GM23338 (cell line): ENCODE data around the gene B3GNT4. TPM values are rescaled to one million over a fixed set of nuclear protein-coding genes. Genes with fewer than 3 reads are reported as not detected.

Source experiments
- ATAC-seq: fragments of 200-7000 bp; cut with Tn5 transposase; 3 replicates; pipeline ENCODE4 v1.9.1; 2020
- DNase-seq: peaks from one replicate; pipeline ENCODE4 v3.0.0-alpha.2; 2015; ENCODE audit warnings: low spot score
- H2AFZ ChIP-seq: fragments of 200-600 bp; sonication (generic); 2 replicates; pipeline ENCODE4 v1.8.0; 2016; ENCODE audit warnings: antibody characterized with exemption, mild to moderate bottlenecking, moderate library complexity
- H3F3A ChIP-seq: fragments of 200-600 bp; sonication (generic); replicated peaks from 2 replicates; pipeline ENCODE4 v1.8.0; 2017; ENCODE audit warnings: antibody characterized with exemption, mixed run types, low read depth
- H3K27ac ChIP-seq: fragments of 200-600 bp; sonication (generic); 2 replicates; pipeline ENCODE4 v1.6.1; 2016; ENCODE audit warnings: low read depth
- H3K27me3 ChIP-seq: fragments of 200-600 bp; sonication (generic); 2 replicates; pipeline ENCODE4 v1.8.0; 2016; ENCODE audit warnings: mild to moderate bottlenecking, mixed run types, moderate library complexity; ENCODE audit not compliant: insufficient read depth
- H3K36me3 ChIP-seq: fragments of 200-600 bp; sonication (generic); 2 replicates; pipeline ENCODE4 v1.8.0; 2016; ENCODE audit warnings: mild to moderate bottlenecking; ENCODE audit not compliant: insufficient read depth
- H3K4me1 ChIP-seq: fragments of 200-600 bp; sonication (generic); 2 replicates; pipeline ENCODE4 v1.8.0; 2016; ENCODE audit warnings: mild to moderate bottlenecking, moderate library complexity; ENCODE audit not compliant: insufficient read depth
- H3K4me2 ChIP-seq: fragments of 200-600 bp; sonication (generic); 2 replicates; pipeline ENCODE4 v1.7.1; 2017; ENCODE audit warnings: mixed run types
- H3K4me3 ChIP-seq: fragments of 200-600 bp; sonication (generic); 2 replicates; pipeline ENCODE4 v1.6.1; 2016; ENCODE audit warnings: mixed run types
- H3K79me2 ChIP-seq: fragments of 200-600 bp; sonication (generic); replicated peaks from 2 replicates; pipeline ENCODE4 v1.8.0; 2017; ENCODE audit warnings: mild to moderate bottlenecking; ENCODE audit not compliant: insufficient read depth
- H3K9me2 ChIP-seq: fragments of 200-600 bp; sonication (generic); 2 replicates; pipeline ENCODE4 v1.8.0; 2017; ENCODE audit not compliant: insufficient read depth
- H4K20me1 ChIP-seq: fragments of 200-600 bp; sonication (generic); replicated peaks from 2 replicates; pipeline ENCODE4 v1.8.0; 2017; ENCODE audit warnings: mild to moderate bottlenecking; ENCODE audit not compliant: insufficient read depth
- H3K27ac Mint-ChIP-seq: 2 replicates; pipeline ENCODE4 v1.8.0; 2020; ENCODE audit warnings: inconsistent platforms, mild to moderate bottlenecking, moderate library complexity, mixed read lengths
- H3K27me3 Mint-ChIP-seq: 3 replicates; pipeline ENCODE4 v1.8.0; 2022; ENCODE audit warnings: low read depth, mild to moderate bottlenecking, moderate library complexity, mixed read lengths, inconsistent platforms; ENCODE audit not compliant: insufficient read depth, poor library complexity
- H3K36me3 Mint-ChIP-seq: 3 replicates; pipeline ENCODE4 v1.8.0; 2021; ENCODE audit warnings: low read depth, mild to moderate bottlenecking, inconsistent platforms, moderate library complexity, mixed read lengths
- H3K4me1 Mint-ChIP-seq: 3 replicates; pipeline ENCODE4 v1.8.0; 2020; ENCODE audit warnings: mild to moderate bottlenecking, inconsistent platforms, mixed read lengths
- H3K4me3 Mint-ChIP-seq: 3 replicates; pipeline ENCODE4 v1.8.0; 2021; ENCODE audit warnings: moderate library complexity, mild to moderate bottlenecking, inconsistent platforms, mixed read lengths
- H3K9me3 Mint-ChIP-seq: 3 replicates; pipeline ENCODE4 v1.8.0; 2020; ENCODE audit warnings: moderate library complexity, mild to moderate bottlenecking, inconsistent platforms, mixed read lengths
- CREB1 ChIP-seq: fragments of 250-450 bp; sonication (Bioruptor Pico); IDR thresholded peaks from 2 replicates; pipeline ENCODE4 v1.5.0; 2020; ENCODE audit warnings: low read depth, mild to moderate bottlenecking, moderate library complexity
- EZH2 ChIP-seq: fragments of 200-600 bp; sonication (generic); IDR thresholded peaks from one replicate; pipeline ENCODE4 v1.8.0; 2017; ENCODE audit warnings: antibody characterized with exemption, mild to moderate bottlenecking, low read depth; ENCODE audit not compliant: unreplicated experiment
- EZH2phosphoT487 ChIP-seq: fragments of 200-600 bp; sonication (generic); IDR thresholded peaks from one replicate; pipeline ENCODE4 v1.8.1; 2018; ENCODE audit warnings: antibody characterized with exemption; ENCODE audit not compliant: unreplicated experiment
- JUNB ChIP-seq: IDR thresholded peaks from one replicate; pipeline ENCODE4 v1.6.1; 2016; ENCODE audit warnings: antibody characterized with exemption; ENCODE audit not compliant: unreplicated experiment
- ZNF114 ChIP-seq: fragments of 250-450 bp; sonication (Bioruptor Pico); IDR thresholded peaks from 2 replicates; pipeline ENCODE4 v1.5.0; 2020; ENCODE audit warnings: mild to moderate bottlenecking, moderate library complexity
- ZNF331 ChIP-seq: fragments of 250-450 bp; sonication (Bioruptor Pico); IDR thresholded peaks from 2 replicates; pipeline ENCODE4 v1.5.0; 2020; ENCODE audit warnings: low read depth, mild to moderate bottlenecking, moderate library complexity
- polyA plus RNA-seq: library from polyadenylated mRNA; unstranded; fragments of >200 nt; fragmentation: Nextera tagmentation; extraction: Ambion mirVana; gene quantifications from 2 replicates; pipeline ENCODE4 v1.2.1, GENCODE V29; 2016
- total RNA-seq: library from RNA; depleted of rRNA; stranded (reverse); fragments of >200 nt; shearing (Covaris generic); gene quantifications from 2 replicates; pipeline ENCODE4 v1.2.3, GENCODE V29; 2014
- TF ChIP-seq, protein P1 (sequence below): IDR thresholded peaks from 2 replicates; pipeline ENCODE4 v1.6.1; 2016; ENCODE audit warnings: antibody characterized with exemption
- TF ChIP-seq, protein P2 (sequence below), 2 experiments: fragments of 200-600 bp in 1 of 2; sonication (generic) in 1 of 2; conservative IDR thresholded peaks; 2 replicates each; pipeline versions ENCODE4 v1.5.1 to v1.6.1; 2016 to 2017; ENCODE audit warnings: antibody characterized with exemption in 2 of 2, low read depth in 2 of 2, mild to moderate bottlenecking in 2 of 2, moderate library complexity in 1 of 2
- TF ChIP-seq, protein P3 (sequence below): fragments of 250-450 bp; sonication (Bioruptor Pico); IDR thresholded peaks from 2 replicates; pipeline ENCODE4 v1.5.0; 2020; ENCODE audit warnings: mild to moderate bottlenecking, moderate library complexity

Gene B3GNT4
- total and polyA plus RNA-seq, 2 experiments from 2014 or later: 0.80 to 1.8 TPM

DNA sequence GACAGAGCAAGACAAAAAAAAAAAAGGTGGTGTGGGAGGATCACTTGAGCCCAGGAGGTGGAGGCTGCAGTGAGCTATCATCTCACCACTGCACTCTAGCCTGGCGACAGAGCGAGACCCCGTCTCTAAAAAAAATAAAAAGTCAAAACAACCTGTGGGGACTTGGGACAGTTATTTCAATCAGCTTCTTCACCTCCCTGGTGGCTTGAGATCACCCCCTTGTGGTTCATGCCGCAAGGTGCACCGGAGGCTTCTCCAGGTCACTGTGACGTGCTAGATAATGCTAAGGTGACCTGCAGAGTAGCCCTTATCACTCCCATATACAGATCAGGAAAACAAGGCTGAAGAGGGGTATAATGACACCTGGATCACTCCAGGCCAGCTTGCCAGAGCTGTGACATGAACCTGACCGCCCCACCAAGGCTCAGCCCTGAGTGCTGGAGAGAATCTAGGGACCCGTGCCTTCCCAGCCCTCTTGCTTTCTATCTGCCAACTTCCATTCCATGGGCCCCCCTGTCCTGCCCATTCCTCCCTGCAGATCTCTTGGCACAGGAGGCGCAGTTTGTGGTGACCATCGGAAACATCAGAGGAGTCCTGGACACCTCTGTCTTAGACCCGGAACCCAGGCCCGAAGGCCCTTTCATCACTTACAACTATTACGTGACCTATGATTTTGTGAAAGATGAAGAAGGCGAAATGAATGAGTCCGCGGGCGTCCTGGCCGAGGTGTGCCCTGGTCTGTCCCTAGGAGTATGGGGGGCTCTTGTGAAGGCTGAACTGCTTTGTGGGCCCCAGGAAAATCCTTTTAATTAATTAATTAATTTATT lies 12.5 kb upstream of the B3GNT4 start:
- H3K9me2 ChIP-seq: no peaks in the 10 kb centered on the region; the same call in 1 of the 2 replicates
- Mint-ChIP-seq H3K27me3 (peaks cover 2% of the 10 kb centered on the region), H3K4me1 (peaks cover 3% of the 10 kb centered on the region; the same call in 2 of the 3 replicates), H3K4me3 (no peak overlapping the region), H3K36me3 (no peaks in the 10 kb centered on the region), H3K9me3 (peaks cover 7% of the 10 kb centered on the region; the same call in 1 of the 3 replicates), H3K27ac (no peak overlapping the region)
- peak; percentile 92 for ATAC-seq
- no peaks in the 10 kb centered on the region for H3K4me1 ChIP-seq
- TF ChIP-seq, protein P1, sequence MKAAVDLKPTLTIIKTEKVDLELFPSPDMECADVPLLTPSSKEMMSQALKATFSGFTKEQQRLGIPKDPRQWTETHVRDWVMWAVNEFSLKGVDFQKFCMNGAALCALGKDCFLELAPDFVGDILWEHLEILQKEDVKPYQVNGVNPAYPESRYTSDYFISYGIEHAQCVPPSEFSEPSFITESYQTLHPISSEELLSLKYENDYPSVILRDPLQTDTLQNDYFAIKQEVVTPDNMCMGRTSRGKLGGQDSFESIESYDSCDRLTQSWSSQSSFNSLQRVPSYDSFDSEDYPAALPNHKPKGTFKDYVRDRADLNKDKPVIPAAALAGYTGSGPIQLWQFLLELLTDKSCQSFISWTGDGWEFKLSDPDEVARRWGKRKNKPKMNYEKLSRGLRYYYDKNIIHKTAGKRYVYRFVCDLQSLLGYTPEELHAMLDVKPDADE: no peak
- TF ChIP-seq, protein P2, sequence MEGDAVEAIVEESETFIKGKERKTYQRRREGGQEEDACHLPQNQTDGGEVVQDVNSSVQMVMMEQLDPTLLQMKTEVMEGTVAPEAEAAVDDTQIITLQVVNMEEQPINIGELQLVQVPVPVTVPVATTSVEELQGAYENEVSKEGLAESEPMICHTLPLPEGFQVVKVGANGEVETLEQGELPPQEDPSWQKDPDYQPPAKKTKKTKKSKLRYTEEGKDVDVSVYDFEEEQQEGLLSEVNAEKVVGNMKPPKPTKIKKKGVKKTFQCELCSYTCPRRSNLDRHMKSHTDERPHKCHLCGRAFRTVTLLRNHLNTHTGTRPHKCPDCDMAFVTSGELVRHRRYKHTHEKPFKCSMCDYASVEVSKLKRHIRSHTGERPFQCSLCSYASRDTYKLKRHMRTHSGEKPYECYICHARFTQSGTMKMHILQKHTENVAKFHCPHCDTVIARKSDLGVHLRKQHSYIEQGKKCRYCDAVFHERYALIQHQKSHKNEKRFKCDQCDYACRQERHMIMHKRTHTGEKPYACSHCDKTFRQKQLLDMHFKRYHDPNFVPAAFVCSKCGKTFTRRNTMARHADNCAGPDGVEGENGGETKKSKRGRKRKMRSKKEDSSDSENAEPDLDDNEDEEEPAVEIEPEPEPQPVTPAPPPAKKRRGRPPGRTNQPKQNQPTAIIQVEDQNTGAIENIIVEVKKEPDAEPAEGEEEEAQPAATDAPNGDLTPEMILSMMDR (conservative IDR thresholded peaks at IDR 0.05; ENCODE audit: low read depth in 2 of 2): peak; percentile 89 to 94
- H3K4me3 ChIP-seq: no peak overlapping the region
- H3F3A ChIP-seq: no peaks in the 10 kb centered on the region
- H3K27ac ChIP-seq: no peak overlapping the region
- no peaks in the 10 kb centered on the region for H3K36me3 ChIP-seq
- no peaks in the 10 kb centered on the region for H4K20me1 ChIP-seq
- H3K4me2 ChIP-seq: no peak overlapping the region
- H3K27me3 ChIP-seq: no peaks in the 10 kb centered on the region
- H2AFZ ChIP-seq: no peak overlapping the region
- peak; percentile 88 for DNase-seq
- no peaks in the 10 kb centered on the region for H3K79me2 ChIP-seq

DNA sequence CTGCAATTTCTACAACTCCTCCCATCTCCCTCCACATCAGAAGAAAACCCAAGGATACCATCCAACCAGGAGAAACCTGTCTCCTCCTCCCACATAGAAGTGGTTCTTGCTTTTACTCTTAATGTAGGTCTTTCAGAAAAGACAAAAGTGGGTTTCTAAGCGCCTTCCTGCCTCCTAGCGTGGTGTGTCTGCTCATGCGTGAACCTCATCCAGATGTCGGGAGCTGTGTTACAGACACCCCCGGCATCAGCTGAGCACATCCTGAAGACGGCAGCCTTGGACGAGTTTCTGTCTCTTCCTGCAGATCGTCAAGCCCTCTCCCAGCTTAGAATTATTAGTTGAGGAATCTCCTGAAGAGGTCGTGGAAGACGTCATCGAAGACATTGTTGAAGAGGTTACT lies 11.1 kb upstream of the B3GNT4 start:
- Histone ChIP-seq H3K4me3 (no peak overlapping the region), H3F3A (no peaks in the 10 kb centered on the region), H2AFZ (no peak overlapping the region), H3K79me2 (no peaks in the 10 kb centered on the region), H3K36me3 (no peaks in the 10 kb centered on the region), H3K4me1 (no peaks in the 10 kb centered on the region), H3K27ac (no peak overlapping the region), H3K4me2 (no peak overlapping the region), H3K27me3 (no peaks in the 10 kb centered on the region), H4K20me1 (no peaks in the 10 kb centered on the region), H3K9me2 (no peaks in the 10 kb centered on the region; the same call in 1 of the 2 replicates)
- peaks cover 7% of the 10 kb centered on the region for H3K4me1 Mint-ChIP-seq
- H3K27me3 Mint-ChIP-seq: peaks cover 2% of the 10 kb centered on the region
- no peak for ATAC-seq
- DNase-seq: no peak
- H3K27ac Mint-ChIP-seq: no peak overlapping the region
- no peaks in the 10 kb centered on the region for H3K36me3 Mint-ChIP-seq
- no peak overlapping the region for H3K4me3 Mint-ChIP-seq
- H3K9me3 Mint-ChIP-seq: peaks cover 7% of the 10 kb centered on the region; the same call in 1 of the 3 replicates
- TF ChIP-seq, protein P3, sequence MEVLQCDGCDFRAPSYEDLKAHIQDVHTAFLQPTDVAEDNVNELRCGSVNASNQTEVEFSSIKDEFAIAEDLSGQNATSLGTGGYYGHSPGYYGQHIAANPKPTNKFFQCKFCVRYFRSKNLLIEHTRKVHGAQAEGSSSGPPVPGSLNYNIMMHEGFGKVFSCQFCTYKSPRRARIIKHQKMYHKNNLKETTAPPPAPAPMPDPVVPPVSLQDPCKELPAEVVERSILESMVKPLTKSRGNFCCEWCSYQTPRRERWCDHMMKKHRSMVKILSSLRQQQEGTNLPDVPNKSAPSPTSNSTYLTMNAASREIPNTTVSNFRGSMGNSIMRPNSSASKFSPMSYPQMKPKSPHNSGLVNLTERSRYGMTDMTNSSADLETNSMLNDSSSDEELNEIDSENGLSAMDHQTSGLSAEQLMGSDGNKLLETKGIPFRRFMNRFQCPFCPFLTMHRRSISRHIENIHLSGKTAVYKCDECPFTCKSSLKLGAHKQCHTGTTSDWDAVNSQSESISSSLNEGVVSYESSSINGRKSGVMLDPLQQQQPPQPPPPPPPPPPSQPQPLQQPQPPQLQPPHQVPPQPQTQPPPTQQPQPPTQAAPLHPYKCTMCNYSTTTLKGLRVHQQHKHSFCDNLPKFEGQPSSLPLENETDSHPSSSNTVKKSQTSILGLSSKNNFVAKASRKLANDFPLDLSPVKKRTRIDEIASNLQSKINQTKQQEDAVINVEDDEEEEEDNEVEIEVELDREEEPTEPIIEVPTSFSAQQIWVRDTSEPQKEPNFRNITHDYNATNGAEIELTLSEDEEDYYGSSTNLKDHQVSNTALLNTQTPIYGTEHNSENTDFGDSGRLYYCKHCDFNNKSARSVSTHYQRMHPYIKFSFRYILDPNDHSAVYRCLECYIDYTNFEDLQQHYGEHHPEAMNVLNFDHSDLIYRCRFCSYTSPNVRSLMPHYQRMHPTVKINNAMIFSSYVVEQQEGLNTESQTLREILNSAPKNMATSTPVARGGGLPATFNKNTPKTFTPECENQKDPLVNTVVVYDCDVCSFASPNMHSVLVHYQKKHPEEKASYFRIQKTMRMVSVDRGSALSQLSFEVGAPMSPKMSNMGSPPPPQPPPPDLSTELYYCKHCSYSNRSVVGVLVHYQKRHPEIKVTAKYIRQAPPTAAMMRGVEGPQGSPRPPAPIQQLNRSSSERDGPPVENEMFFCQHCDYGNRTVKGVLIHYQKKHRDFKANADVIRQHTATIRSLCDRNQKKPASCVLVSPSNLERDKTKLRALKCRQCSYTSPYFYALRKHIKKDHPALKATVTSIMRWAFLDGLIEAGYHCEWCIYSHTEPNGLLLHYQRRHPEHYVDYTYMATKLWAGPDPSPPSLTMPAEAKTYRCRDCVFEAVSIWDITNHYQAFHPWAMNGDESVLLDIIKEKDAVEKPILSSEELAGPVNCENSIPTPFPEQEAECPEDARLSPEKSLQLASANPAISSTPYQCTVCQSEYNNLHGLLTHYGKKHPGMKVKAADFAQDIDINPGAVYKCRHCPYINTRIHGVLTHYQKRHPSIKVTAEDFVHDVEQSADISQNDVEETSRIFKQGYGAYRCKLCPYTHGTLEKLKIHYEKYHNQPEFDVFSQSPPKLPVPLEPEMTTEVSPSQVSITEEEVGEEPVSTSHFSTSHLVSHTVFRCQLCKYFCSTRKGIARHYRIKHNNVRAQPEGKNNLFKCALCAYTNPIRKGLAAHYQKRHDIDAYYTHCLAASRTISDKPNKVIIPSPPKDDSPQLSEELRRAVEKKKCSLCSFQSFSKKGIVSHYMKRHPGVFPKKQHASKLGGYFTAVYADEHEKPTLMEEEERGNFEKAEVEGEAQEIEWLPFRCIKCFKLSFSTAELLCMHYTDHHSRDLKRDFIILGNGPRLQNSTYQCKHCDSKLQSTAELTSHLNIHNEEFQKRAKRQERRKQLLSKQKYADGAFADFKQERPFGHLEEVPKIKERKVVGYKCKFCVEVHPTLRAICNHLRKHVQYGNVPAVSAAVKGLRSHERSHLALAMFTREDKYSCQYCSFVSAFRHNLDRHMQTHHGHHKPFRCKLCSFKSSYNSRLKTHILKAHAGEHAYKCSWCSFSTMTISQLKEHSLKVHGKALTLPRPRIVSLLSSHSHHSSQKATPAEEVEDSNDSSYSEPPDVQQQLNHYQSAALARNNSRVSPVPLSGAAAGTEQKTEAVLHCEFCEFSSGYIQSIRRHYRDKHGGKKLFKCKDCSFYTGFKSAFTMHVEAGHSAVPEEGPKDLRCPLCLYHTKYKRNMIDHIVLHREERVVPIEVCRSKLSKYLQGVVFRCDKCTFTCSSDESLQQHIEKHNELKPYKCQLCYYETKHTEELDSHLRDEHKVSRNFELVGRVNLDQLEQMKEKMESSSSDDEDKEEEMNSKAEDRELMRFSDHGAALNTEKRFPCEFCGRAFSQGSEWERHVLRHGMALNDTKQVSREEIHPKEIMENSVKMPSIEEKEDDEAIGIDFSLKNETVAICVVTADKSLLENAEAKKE (CRISPR knock-in tag): no peak
- no peak for TF ChIP-seq CREB1 (CRISPR knock-in tag)
- TF ChIP-seq, protein P2 (conservative IDR thresholded peaks at IDR 0.05; ENCODE audit: low read depth in 2 of 2): no peak
- no peak for TF ChIP-seq JUNB
- TF ChIP-seq ZNF331 (CRISPR knock-in tag): no peak
- no peak for TF ChIP-seq EZH2phosphoT487
- no peak for TF ChIP-seq EZH2
- no peak for TF ChIP-seq ZNF114 (CRISPR knock-in tag)
